GM19099 (cell line): ENCODE data around the gene SMAD7.

Experiments
- POLR2A ChIP-seq: IDR thresholded peaks from 3 replicates; pipeline ENCODE4 v1.6.1; 2011; ENCODE audit warnings: low read depth; ENCODE audit not compliant: insufficient read length; ENCODE audit errors: extremely low read depth

Gene SMAD7

GRCh38 chr18:48934415-48934722, 16.4 kb downstream of the SMAD7 start:
- TF ChIP-seq POLR2A: no peak

GRCh38 chr18:48933578-48934414, 17.0 kb downstream of the SMAD7 start:
- no peak for TF ChIP-seq POLR2A

GRCh38 chr18:48932822-48933510, 17.8 kb downstream of the SMAD7 start:
- TF ChIP-seq POLR2A: peak; percentile 35

- TF ChIP-seq POLR2A: no peak
These were observed 18.3 kb downstream of the SMAD7 start for GRCh38 chr18:48932462-48932818.

GRCh38 chr18:48931680-48932461, 18.9 kb downstream of the SMAD7 start:
- no peak for TF ChIP-seq POLR2A

GRCh38 chr18:48930926-48931325, 19.8 kb downstream of the SMAD7 start:
- TF ChIP-seq POLR2A: no peak

GRCh38 chr18:48929941-48930713, 20.6 kb downstream of the SMAD7 start:
- TF ChIP-seq POLR2A: no peak

GRCh38 chr18:48929212-48929612, 21.6 kb downstream of the SMAD7 start:
- no peak for TF ChIP-seq POLR2A

GRCh38 chr18:48928787-48929186, 22.0 kb downstream of the SMAD7 start:
- TF ChIP-seq POLR2A: peak; percentile 72

GRCh38 chr18:48927286-48928080, 23.3 kb downstream of the SMAD7 start:
- TF ChIP-seq POLR2A: no peak

- no peak for TF ChIP-seq POLR2A
These were observed 24.3 kb downstream of the SMAD7 start for GRCh38 chr18:48926420-48926857.

GRCh38 chr18:48925491-48925780, 25.3 kb downstream of the SMAD7 start:
- no peak for TF ChIP-seq POLR2A

GRCh38 chr18:48924630-48925490, 25.9 kb downstream of the SMAD7 start:
- peak; percentile 25 for TF ChIP-seq POLR2A
